ENCODE data around the gene NAALADL1.

The NAALADL1 gene

GRCh38 chr11:65057526-65057925 lies 827 bp downstream of the NAALADL1 start:
- DNase-seq (ENCODE audit: low read depth) = no peak
- H3K4me3 ChIP-seq (ENCODE audit: control insufficient read depth, low read depth, low read length) = no peak overlapping the region
- TF ChIP-seq, protein P1, sequence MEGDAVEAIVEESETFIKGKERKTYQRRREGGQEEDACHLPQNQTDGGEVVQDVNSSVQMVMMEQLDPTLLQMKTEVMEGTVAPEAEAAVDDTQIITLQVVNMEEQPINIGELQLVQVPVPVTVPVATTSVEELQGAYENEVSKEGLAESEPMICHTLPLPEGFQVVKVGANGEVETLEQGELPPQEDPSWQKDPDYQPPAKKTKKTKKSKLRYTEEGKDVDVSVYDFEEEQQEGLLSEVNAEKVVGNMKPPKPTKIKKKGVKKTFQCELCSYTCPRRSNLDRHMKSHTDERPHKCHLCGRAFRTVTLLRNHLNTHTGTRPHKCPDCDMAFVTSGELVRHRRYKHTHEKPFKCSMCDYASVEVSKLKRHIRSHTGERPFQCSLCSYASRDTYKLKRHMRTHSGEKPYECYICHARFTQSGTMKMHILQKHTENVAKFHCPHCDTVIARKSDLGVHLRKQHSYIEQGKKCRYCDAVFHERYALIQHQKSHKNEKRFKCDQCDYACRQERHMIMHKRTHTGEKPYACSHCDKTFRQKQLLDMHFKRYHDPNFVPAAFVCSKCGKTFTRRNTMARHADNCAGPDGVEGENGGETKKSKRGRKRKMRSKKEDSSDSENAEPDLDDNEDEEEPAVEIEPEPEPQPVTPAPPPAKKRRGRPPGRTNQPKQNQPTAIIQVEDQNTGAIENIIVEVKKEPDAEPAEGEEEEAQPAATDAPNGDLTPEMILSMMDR (IDR thresholded peaks at IDR 0.05; ENCODE audit: control insufficient read depth, insufficient read depth, low read depth, low read length, missing control alignments) = no peak

DNA sequence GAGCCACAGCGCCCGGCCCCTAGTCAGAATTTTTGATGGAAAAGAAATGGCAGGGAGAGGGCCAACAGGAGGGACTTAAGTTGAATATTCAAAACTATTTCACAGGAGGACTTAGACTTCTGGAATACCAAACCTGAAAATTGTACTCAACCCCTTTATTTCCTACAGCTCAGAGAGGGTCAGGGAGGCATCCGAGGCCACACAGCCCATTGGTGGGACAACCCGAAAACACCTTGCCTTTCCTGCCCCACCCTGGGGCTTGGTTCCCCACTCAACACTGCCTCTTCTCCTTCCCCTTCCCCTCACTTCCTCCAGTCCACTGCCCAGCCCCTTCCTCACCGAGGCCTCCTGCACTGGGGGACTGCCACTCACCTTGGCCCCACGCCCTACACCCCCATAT lies 1.4 kb downstream of the NAALADL1 start:
- TF ChIP-seq, protein P1 (IDR thresholded peaks at IDR 0.05; ENCODE audit: control insufficient read depth, insufficient read depth, low read depth, low read length, missing control alignments) = no peak
- no peak overlapping the region for H3K4me3 ChIP-seq (ENCODE audit: control insufficient read depth, low read depth, low read length)
- no peak for DNase-seq (ENCODE audit: low read depth)

GRCh38 chr11:65055538-65055937 lies 2.8 kb downstream of the NAALADL1 start:
- no peak for DNase-seq (ENCODE audit: low read depth)
- TF ChIP-seq, protein P1 (IDR thresholded peaks at IDR 0.05; ENCODE audit: control insufficient read depth, insufficient read depth, low read depth, low read length, missing control alignments) = no peak
- H3K4me3 ChIP-seq (ENCODE audit: control insufficient read depth, low read depth, low read length) = no peak overlapping the region

DNA sequence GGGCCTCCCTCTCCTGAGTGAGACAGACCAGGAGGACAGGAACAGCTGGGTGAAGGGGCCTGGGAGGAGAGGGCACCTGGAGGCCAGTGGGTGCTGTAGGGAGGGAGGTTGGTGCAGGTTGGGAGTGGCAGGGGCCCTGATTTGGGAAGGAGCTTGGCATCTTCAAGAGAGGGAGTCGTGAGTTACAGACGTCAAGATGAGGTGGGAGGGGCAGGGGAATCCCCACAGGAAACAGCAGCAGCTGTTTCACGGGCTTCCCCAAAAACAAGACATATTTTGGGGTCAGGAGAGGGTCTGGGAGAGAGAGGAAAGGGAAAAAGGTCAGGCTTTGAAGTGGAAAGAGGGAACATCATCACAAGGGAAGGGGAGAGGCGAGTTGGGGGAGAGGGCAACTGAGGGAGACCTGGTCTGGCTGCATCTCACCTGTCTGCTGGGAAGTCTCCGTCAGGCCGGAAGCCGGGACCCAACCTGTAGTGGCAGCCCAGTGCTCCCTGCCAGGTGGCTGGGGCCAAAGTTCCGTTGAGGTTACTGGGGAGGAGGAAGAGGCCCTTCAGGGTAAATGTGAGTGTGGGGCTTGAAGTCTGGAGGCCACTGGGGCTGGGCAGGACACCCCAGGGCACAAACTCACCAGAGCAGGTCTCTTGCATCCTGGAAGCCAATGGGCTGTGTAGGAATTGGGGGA lies 4.4 kb downstream of the NAALADL1 start:
- DNase-seq (ENCODE audit: low read depth) = no peak
- no peak overlapping the region for H3K4me3 ChIP-seq (ENCODE audit: control insufficient read depth, low read depth, low read length)
- TF ChIP-seq, protein P1 (IDR thresholded peaks at IDR 0.05; ENCODE audit: control insufficient read depth, insufficient read depth, low read depth, low read length, missing control alignments) = no peak

GRCh38 chr11:65051398-65051858 lies 6.9 kb downstream of the NAALADL1 start:
- no peak for DNase-seq (ENCODE audit: low read depth)
- TF ChIP-seq, protein P1 (IDR thresholded peaks at IDR 0.05; ENCODE audit: control insufficient read depth, insufficient read depth, low read depth, low read length, missing control alignments) = no peak
- no peak overlapping the region for H3K4me3 ChIP-seq (ENCODE audit: control insufficient read depth, low read depth, low read length)

DNA sequence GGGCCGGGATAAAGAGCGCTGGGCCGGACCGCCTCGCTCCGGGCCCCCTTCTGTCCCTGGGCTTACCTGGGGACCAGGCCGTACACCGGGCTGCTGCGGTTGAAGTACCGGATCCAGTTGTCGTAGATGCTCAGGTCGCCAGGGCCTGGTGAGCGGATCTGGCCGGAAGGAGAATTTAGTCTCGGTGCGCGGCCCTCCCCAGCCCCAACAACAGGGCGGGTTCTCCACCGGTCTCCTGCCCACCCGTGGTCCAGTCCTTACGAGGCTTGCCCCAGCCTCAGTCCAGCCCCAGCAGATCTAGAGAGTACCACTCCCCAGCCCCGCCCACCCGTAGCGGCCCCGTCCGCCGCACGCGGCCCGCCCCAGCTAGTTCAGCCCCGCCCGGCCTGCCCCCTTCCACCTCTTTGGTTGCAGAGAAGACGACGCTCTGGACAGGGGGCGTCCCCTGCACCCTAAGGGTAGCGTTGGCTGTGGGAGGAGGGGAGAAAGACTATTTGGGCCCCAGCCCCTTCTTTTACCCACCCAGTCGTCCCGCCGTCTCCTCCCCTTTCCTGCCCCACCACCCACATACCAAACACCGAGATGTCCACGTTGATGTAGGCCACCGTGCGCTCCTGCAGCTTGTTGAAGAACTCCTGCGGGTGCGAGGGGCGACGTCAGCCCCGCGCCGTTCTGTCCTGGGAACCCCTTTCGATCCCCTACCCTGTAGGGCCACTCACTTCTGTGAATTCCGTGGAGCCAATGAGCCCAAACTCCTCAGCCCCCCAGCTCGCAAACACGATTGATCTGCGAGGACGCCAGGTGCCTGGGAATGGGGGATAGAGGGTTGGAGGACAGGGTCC lies 10.6 kb downstream of the NAALADL1 start:
- peak overlapping the region; percentile 50 for H3K4me3 ChIP-seq (ENCODE audit: control insufficient read depth, low read depth, low read length)
- TF ChIP-seq, protein P1 (IDR thresholded peaks at IDR 0.05; ENCODE audit: control insufficient read depth, insufficient read depth, low read depth, low read length, missing control alignments) = no peak
- no peak for DNase-seq (ENCODE audit: low read depth)
